NT2/D1 (cell line): ENCODE results near the gene CDH4.

Experiments
- DNase-seq: peaks from one replicate; pipeline ENCODE4 v3.0.0-alpha.2; 2011; ENCODE audit warnings: low read depth, low spot score
- H3K27me3 ChIP-seq: 2 replicates; pipeline ENCODE4 v1.6.0; 2011; ENCODE audit warnings: mild to moderate bottlenecking; ENCODE audit not compliant: insufficient read length, insufficient read depth
- H3K36me3 ChIP-seq: 2 replicates; pipeline ENCODE4 v1.6.1; 2011; ENCODE audit warnings: mild to moderate bottlenecking, low read length, mixed read lengths; ENCODE audit not compliant: insufficient read depth, insufficient read length
- H3K4me1 ChIP-seq: 2 replicates; pipeline ENCODE4 v1.5.1; 2011; ENCODE audit not compliant: insufficient read depth, insufficient read length
- H3K4me3 ChIP-seq: 2 replicates; pipeline ENCODE4 v1.5.1; 2011; ENCODE audit warnings: low read depth; ENCODE audit not compliant: insufficient read length
- H3K9ac ChIP-seq: 2 replicates; pipeline ENCODE4 v1.6.0; 2011; ENCODE audit warnings: low read depth; ENCODE audit not compliant: insufficient read length
- H3K9me3 ChIP-seq: 2 replicates; pipeline ENCODE4 v1.5.1; 2011; ENCODE audit warnings: mild to moderate bottlenecking, low read length; ENCODE audit not compliant: insufficient read depth
- SUZ12 ChIP-seq: IDR thresholded peaks from 2 replicates; pipeline ENCODE4 v1.6.1; 2011; ENCODE audit not compliant: insufficient read length, insufficient read depth; ENCODE audit errors: extremely low read depth
- YY1 ChIP-seq: IDR thresholded peaks from 2 replicates; pipeline ENCODE4 v1.6.1; 2011; ENCODE audit not compliant: insufficient read length, insufficient read depth
- ZNF274 ChIP-seq: IDR thresholded peaks from 2 replicates; pipeline ENCODE4 v1.6.1; 2011; ENCODE audit warnings: mild to moderate bottlenecking, low read depth, low read length

Gene CDH4

GRCh38 chr20:61640131-61640870, 388.2 kb downstream of the CDH4 start:
- H3K9me3 ChIP-seq, result peaks cover 14% of the 10 kb centered on the region; the same call in 1 of the 2 replicates
- TF ChIP-seq SUZ12, result no peak
- no peak for TF ChIP-seq YY1
- no peak for TF ChIP-seq ZNF274
- DNase-seq, result no peak
- H3K4me1 ChIP-seq, result peaks cover 21% of the 10 kb centered on the region
- no peak overlapping the region for H3K9ac ChIP-seq
- H3K27me3 ChIP-seq, result peaks cover 40% of the 10 kb centered on the region
- no peaks in the 10 kb centered on the region for H3K36me3 ChIP-seq
- H3K4me3 ChIP-seq, result no peak overlapping the region

DNA sequence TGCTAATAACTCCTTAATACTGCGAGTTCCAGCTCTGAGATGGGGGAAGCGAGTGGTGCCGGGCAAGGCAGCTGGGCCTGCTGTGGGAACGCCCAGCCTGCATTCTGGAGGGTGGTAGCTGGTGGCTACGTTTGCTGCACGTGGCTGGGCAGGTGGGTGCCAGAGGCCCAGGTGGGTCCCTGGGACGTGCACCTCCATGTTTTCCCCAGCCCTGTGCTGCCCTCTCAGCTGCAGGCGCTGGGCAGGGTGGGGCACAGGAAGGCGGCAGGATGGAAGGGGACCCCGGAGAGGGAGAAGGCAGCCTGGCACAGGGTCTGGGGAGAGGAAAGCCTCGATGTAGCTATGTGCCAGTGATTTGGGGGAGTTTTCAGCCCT, 388.8 kb downstream of the CDH4 start:
- peaks cover 14% of the 10 kb centered on the region; the same call in 1 of the 2 replicates for H3K9me3 ChIP-seq
- peaks cover 19% of the 10 kb centered on the region for H3K4me1 ChIP-seq
- peaks cover 46% of the 10 kb centered on the region for H3K27me3 ChIP-seq
- no peak for DNase-seq
- TF ChIP-seq YY1 (no peak), SUZ12 (no peak)
- H3K9ac ChIP-seq, result no peak overlapping the region
- H3K4me3 ChIP-seq, result no peak overlapping the region
- no peaks in the 10 kb centered on the region for H3K36me3 ChIP-seq

DNA sequence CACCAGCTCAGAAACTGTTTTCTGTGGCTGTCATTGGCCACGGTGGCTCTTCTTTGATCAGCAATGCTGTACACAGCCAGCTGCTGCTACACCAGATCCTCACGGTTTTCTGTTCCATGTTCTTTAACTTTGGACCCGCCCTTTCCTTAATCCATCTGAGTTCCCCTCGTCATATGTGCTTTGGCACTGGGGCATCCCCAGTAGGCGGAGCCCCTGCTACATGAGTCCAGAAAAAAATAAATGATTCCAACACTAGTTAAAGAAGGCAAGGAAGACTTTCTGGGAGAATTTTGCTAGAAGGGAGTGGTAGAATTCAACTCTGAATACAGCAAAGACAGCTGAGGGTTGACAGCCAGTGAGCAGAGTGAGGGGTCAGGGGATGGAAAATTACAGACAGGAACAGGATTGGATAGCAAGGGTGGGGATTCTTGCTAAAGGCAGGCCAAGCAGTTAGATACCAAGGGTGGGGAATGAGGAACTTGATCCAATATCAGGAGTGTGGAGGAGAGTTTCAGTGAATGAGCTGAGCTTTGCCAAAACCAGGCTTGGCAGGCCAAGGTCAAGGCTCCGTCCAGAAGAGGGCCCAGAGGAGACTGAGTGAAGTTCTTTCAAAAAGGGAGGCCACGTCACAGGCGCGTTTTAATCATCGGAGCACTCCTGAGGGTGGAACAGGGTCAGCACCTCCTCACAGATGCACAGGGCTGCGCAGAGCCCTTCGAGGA, 391.8 kb downstream of the CDH4 start:
- H3K27me3 ChIP-seq, result peaks cover 60% of the 10 kb centered on the region
- no peak overlapping the region for H3K9ac ChIP-seq

DNA sequence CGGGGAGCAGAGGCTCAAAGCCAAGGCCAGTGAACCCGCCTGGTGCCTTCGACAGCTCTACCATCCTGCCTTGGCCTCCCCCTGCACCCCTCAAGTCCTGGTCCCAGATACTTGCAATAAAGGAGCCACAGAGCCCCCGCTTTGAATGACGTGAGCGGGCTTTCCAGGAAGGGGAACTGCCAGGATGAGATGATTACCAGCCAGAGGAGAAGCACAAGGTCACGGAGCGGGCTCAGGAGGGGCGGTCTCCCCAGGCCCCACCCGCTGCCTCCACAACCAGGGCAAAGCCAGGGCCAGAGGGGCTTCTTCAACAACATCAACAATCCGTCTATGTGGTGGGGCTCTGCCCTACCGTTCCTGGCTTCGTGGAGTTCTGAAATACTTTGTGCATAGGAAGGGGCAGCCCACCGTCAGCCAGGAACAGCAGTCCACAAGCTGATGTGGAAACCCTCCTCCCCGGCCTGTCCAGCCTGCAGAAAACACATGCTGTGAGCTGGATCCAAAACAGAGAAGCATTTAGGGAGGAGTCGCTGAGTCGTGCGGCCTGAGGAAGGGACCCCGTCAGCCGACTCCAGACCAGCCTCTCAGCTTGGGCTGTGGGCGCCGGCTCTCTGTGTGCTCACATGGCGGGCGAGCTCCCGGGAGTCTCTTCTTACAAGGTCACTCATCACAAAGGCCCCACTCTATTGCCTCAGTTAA, 392.5 kb downstream of the CDH4 start:
- H3K27me3 ChIP-seq, result peaks cover 65% of the 10 kb centered on the region
- peaks cover 20% of the 10 kb centered on the region for H3K4me1 ChIP-seq
- no peak overlapping the region for H3K9ac ChIP-seq
- peaks cover 14% of the 10 kb centered on the region; the same call in 1 of the 2 replicates for H3K9me3 ChIP-seq
- DNase-seq, result no peak
- no peak for TF ChIP-seq SUZ12
- TF ChIP-seq ZNF274, result no peak
- no peak for TF ChIP-seq YY1
- H3K36me3 ChIP-seq, result no peaks in the 10 kb centered on the region
- H3K4me3 ChIP-seq, result no peak overlapping the region

More for the DNA sequence above, 391.8 kb downstream of the CDH4 start:
- no peak for DNase-seq
- Histone ChIP-seq H3K9me3 (peaks cover 14% of the 10 kb centered on the region; the same call in 1 of the 2 replicates), H3K36me3 (no peaks in the 10 kb centered on the region), H3K4me1 (peaks cover 20% of the 10 kb centered on the region), H3K4me3 (no peak overlapping the region)
- no peak for TF ChIP-seq ZNF274

- peaks cover 14% of the 10 kb centered on the region; the same call in 1 of the 2 replicates for H3K9me3 ChIP-seq
- peaks cover 69% of the 10 kb centered on the region for H3K27me3 ChIP-seq
- H3K4me1 ChIP-seq, result peaks cover 17% of the 10 kb centered on the region
- H3K36me3 ChIP-seq, result no peaks in the 10 kb centered on the region
- DNase-seq, result no peak
- H3K9ac ChIP-seq, result no peak overlapping the region
- H3K4me3 ChIP-seq, result no peak overlapping the region
- TF ChIP-seq SUZ12 (no peak), ZNF274 (no peak), YY1 (no peak)
Observed at GRCh38 chr20:61645732-61646131, 393.7 kb downstream of the CDH4 start.

DNA sequence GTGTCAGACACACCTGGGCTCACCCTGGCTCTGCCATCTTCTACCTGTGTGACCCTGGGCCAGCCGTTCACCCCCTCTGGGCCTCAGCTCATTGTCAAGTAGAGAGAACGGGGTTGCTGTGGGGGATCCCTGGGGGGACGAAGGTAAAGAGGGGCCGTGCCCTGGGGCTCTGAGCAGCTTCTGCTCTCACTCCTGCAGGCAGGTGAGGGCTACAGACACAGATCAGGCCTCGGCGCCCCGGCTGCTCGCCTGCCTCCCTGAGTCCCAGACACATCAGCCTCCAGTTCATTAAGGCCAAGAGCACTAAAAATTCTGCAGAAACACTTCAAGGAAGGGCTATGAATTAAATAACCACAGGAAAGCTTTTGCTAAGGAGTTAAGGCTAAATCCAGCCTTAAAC, 394.4 kb downstream of the CDH4 start:
- DNase-seq, result no peak
- H3K4me3 ChIP-seq, result no peak overlapping the region

GRCh38 chr20:61646986-61647385, 394.9 kb downstream of the CDH4 start:
- Histone ChIP-seq H3K9me3 (peaks cover 14% of the 10 kb centered on the region; the same call in 1 of the 2 replicates), H3K9ac (no peak overlapping the region), H3K4me3 (no peak overlapping the region), H3K27me3 (peaks cover 74% of the 10 kb centered on the region), H3K4me1 (peaks cover 17% of the 10 kb centered on the region), H3K36me3 (no peaks in the 10 kb centered on the region)
- TF ChIP-seq YY1 (no peak), SUZ12 (no peak), ZNF274 (no peak)
- DNase-seq, result no peak

More for the DNA sequence above, 394.4 kb downstream of the CDH4 start:
- peaks cover 14% of the 10 kb centered on the region; the same call in 1 of the 2 replicates for H3K9me3 ChIP-seq
- peaks cover 71% of the 10 kb centered on the region for H3K27me3 ChIP-seq
- peaks cover 17% of the 10 kb centered on the region for H3K4me1 ChIP-seq
- TF ChIP-seq YY1, result no peak
- TF ChIP-seq SUZ12, result no peak
- no peak for TF ChIP-seq ZNF274
- no peaks in the 10 kb centered on the region for H3K36me3 ChIP-seq
- no peak overlapping the region for H3K9ac ChIP-seq
